Fibroblast of skin of abdomen (primary cell): ENCODE data around the gene CERK.

Experiments used
- DNase-seq: peaks from one replicate; pipeline ENCODE4 v3.0.0-alpha.2; 2013

Gene CERK

DNA sequence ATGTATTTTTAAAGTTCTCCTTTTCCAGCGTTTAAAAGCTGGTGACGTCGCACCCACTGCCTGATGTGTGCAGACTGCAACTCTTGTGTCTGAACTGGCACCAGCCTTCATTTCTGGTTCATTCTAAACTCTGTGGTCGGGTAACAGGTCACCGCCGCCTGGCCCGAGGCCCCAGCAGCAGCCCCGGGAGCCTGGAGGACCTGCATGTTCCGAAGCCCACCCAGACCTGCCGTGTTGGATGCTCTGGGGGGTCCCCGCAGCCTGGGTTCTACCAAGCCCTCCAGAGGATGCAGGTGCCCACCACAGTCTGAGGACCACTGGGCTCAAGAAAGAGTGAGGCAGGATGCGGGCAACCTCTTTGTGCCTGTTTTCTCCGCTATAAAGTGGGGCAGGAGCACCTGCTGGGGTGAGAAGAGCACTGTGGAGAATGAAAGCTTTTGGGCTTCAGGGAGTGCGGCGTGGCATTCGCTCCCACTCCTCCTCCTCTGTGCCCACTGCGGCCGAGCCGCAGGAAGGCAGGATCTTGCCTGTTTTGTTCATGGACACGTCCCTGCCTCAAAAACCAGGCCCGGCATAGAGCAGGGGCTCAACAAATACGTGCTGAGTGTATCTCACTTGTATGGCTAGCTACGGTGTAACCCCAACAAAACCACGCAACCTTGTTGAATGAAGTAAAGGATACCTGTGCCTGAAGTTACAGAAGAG is 40.1 kb downstream of the CERK start:
- no peak for DNase-seq

DNA sequence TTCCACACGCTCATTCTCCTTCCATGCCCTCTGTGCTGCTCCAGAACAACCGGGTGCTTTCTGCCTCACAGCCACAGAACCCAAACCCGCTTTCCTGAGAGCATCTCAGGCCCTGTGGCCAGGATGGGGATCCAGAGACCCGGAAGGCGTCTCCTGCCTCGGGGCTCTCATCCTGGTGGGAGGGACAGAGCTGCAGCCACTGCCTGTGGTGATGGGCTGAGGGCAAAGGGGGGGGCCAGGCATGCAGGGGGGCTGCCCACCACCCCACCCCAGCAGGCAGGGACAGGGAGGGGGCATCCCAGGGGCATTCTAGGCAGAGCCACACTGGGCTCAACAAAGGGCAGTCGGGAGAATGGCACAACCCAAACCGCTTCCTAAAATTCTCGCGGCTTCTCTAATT is 41.4 kb downstream of the CERK start:
- no peak for DNase-seq

DNA sequence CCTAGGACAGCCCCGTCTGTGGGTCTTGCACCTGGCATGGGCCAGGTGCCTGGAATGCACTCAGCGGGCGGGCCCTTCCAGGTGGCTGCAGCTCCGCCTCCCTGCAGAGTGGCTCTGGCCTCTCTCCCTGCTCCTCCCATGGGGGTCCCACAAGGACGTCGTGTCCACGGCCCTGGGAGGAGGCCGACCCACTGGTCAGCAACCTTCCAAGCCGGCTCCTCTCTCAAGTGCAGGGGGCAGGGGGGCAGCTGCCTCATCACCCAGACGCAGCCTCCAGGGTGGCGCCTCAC is 41.9 kb downstream of the CERK start:
- DNase-seq: no peak

DNA sequence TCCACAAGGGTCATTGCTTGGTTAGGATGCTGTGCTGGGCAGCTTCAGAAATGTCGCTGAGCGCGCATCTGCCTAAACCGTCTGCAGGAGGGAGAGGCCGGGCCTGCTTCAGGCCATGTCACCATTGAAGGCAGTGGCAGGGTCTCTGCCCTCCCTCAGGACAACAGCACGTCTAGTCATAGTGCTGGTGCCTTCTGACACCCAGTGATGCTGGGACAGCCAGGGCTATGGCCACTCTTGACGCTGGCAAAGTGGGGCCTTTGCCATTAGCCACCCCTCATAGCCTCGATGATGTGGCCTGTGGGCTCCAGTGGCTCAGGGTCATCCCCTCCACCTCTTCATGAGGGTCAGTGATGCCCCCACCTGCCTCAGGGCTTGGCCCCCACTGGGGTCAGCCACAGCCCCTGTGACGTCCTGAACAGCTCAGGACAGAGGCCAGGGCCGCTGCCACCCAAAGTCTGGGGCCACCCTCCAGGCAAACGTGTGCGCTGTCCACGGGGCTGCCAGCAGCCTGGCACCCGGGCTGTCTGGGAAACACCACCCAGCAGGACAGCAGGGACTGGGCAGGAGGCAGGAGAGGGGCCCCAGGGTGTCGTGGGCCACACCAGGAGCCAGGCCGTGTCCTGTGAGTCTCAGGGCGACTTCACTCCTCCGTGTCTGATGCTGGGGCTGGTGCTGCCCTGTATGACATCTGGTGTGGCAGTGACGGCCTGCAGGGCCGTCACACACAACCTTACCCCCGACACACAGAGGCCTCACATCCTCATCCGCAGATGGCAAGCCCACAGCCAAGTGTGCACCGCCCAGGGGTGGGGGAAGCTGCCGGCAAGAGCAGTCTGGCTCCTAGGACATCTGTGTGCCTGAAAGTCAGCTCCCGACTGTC is 42.5 kb downstream of the CERK start:
- DNase-seq: no peak

DNA sequence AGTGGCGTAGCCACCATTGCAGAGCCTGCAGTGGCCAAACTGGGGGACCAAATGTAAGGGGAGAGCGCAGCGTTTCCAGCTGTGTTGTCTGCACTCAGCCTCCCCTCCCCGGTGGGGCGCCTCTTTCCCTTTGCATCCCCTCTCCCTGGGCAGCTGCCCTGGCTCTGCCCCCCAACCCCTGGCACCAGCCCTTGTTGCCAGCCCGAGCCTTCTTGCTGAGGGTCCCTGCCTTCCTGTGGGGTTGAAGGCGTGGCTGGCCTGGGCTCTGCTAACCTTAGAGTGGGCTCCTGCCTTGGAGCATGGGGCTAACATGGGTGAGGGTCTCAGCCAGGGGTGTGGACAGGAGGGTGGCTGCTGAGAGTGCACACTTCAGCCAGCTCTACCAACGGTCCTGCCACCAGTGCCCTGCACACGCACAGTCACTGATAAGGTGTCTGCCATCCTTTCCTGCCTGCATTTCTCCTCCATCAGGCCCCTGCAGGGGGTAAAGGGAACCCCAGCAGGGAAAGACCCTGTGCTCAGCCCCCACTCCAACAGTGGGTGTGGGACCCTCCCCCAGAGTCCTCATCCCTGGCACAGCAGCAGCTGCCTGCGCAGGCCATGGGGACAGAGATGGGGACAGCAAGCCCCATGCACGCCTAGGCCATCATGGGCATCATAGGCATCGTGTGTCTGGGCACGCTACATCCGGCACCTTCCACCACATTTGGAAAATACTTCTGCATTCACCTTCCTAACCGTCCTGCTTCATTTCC is 43.5 kb downstream of the CERK start:
- no peak for DNase-seq

DNA sequence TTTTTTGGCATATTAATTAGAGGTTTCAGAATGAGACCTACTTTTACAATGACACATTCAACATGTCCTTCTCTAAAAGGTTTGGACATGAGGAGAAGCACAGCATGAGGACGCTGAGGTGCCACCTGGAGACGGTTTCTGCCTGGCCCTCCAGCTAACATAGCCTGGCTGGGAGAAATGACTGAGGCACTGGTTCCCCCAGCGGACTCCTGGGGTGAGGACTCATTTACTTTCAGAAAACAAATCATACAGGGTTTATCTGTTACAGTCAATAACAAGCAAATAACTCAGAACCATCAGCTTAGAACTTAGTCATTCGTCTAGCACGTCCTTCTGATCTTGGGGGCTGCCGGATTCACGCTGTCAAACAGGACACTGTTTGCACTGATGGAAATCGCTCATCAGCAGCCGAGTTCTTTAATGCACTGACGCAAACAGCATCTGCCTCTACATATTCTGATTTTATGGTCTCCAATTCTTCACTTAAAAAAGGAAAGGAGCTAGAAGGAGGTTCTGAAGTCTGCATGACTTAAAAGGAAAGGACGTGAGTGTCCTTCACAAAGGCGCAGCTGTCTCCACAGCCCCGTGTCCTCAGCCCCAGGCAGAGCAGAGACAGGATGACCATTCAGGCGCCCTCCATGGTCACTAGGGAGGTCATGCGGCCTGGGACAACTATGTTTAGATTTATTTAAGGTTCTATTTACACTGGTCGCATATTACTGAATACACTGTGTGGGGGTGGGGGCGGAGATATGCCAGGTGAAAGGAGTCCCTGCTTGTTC is 44.2 kb downstream of the CERK start:
- DNase-seq: no peak

DNA sequence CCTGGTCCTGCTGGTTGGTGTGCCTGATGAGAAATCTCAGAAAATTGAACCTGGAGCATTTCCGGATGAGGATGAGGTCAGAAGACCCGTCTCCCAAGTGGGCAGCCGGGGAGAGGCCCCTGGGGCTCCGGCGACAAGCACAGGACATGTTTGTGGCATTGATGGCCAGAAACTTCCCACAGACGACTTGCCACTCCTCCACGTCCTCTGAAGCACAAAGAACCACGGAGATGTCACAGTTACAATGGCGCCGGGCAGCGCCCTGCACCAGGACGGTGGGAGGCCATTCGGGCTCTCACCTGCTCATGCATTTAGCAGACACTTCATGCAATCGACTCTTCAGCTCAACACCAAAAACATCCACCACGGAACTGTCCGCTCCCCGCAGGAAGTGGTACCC is 46.5 kb downstream of the CERK start:
- DNase-seq: no peak

DNA sequence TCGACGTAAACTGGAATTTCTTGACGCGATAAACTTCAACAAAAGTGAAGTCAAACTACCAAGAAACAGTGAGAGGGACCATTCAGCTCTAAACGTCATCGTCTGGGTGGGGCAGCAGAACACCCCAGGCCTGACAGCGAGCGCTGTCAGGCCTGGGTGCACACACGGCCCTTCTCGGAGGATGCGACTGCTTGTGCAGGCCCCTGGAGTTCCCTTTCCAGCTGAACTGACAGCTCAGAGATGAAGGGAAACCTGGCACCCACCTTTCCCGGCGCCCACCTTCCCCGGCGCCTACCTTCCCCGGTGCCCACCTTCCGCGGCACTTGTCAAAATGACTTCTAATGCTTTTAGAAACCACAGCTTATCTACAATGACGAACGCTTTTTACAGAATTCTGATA is 47.9 kb downstream of the CERK start:
- no peak for DNase-seq

DNA sequence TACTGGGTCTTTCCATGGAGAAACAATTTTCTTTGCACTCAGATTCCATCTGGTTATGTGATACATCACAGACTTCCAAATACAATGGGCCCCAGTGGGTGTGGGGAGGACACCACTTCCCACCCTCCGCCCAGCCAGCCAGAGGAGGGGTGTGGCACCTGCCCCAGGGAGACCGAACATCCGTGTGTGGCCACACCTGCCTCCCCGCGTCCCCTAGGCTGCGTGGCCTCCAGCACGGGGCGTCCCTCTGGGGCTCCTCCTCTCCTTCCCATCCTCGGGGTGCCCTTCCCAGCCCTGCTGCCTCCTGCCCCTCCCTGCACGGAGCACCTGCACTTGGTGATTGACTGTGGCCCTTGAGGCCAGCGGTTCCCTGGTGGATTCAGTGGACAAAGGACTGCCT is 49.1 kb downstream of the CERK start:
- no peak for DNase-seq

DNA sequence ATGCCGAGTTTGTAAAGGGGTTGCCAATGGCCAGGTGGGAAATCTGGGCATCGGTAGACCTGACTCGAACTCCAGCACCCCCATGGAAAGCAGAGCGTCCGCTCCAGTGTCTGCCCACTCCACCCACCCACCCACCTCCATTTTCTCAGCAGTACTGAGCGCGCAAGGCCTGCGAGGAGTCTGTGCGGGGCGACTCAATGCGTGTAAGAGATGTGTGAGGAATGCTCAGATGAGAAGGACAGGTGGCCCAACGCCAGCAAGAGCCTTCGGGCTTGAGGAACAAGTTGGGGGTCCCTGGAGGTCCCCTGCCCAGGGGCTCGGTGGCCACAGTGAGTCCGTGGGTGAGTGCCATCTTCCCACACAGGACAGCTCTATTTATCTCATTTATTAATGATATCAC is 50.6 kb downstream of the CERK start:
- no peak for DNase-seq

DNA sequence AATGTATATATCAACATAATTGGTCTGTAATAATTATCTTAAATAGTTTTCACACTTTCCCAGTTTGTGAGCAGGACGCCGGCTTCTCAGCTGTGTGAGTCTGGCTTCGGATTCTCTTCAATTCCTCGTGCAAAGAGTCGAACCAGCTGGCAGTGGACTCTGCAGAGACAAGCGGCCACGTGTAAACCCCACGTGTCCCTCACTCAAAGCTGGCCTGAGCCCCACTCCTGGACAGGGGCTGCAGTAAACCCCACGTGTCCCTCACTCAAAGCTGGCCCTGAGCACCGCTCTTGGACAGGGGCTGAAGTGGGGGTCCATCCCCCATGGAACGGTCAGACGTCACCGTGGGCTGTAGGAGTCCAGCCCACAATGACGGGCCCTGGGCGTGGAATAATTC is 51.0 kb downstream of the CERK start:
- DNase-seq: no peak

DNA sequence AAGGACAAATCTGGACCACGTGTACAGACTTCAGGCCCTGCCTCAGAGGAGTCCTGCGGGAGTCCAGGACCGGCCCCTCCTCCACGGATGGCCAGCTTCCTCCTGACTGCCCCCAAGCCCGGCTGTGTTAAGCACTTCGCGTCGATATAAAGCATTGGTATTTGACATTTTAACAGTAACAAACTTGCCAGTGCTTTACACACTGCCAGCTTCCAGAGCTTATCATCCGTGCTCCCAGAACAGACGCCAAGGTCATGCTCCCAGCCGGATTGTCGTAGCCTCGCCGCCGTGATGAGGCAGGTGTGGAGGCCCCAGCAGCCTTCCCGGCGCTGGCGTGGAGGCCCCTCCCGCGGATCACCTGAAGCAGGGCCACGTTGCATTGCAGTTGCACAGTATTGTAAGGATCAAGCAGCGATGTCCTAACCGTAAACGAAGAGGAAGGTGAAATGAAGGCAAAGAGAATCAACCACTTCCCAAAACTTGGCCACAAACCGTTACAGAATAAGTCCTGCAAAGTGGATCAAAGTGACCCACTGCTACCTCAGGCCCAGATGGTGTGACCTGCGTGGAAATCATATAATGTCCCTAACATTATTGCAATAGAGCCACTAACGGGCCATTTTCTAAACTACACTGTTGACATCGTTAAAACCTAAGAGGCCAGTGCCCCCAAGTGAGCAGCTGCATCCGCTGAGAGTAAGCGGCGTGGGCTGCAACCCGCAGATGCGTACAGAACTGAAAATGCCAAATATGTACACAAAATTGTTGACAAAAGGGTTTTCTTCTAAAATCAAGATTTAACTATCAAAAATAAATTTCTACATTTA is 51.6 kb downstream of the CERK start:
- DNase-seq: no peak

DNA sequence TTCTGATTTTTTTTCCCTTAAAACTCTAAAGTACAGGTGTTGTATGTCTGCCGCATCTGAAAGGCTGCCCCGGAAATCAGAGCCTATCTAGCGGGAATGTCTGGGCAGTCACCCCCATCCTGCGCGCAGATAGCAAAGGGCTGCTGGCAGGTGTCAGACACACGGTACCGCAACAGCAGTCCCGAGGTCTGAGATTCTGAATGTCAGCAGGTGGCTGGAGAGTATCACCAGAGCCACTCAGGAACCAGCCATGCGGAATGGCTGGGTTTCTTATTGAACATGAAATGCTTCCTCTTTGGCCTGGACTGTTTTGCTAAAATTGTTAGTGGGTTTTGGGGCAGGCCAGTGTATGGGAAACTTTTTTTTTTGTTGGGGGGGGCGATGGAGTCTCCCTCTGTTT is 53.3 kb downstream of the CERK start:
- DNase-seq: no peak

DNA sequence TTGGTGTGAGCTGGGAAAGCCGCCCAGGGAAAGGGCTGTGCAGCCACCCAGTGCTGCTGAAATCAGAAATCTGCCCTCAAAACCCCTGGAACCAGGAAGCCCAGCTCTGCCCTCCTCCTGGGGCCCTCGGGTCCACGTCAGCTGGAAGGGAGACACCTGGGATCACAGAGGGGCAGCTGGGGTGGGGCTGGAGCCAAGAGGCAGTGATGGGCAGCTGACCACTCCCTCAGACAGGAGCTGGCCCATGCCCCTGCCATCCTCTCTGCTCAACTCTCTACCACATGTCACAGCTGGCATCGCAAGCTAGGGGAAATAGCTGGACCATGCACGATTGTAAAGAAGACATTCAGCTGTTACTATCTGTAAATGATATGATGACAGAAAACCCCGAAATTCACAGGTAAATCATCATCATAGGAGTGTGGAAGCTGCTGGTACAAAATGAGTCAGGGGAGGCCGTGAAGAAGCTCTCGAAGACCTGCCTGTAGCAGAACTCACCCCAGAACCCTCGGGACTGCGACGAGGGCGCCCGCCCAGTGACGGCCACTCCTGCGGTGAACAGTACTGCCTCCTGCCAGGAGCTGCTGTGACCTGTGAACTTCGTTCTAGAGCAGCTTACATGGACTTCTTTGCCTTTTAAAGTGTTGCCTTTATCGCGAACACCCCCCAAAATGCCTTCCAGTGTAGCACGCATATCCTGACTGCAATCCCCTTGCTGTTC is 55.9 kb downstream of the CERK start:
- no peak for DNase-seq

DNA sequence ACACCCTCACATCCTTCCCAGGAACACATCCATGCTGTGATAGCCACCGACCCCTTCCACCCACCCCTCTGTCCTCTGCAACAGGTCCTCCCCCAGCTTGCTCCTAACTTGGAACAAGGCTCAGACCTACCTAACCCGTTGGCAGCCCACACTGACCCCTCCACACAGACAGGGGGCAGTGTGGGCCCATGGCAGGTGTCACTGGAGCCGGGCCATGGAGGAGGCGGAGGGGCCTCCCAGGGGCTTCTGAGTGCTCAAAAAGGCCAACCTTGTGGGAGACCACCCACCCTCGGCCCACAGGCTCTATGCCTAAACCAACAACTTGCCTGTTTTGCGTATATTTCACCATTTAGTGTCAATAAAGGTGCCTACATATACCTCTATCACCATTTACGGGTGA is 57.0 kb downstream of the CERK start:
- no peak for DNase-seq

DNA sequence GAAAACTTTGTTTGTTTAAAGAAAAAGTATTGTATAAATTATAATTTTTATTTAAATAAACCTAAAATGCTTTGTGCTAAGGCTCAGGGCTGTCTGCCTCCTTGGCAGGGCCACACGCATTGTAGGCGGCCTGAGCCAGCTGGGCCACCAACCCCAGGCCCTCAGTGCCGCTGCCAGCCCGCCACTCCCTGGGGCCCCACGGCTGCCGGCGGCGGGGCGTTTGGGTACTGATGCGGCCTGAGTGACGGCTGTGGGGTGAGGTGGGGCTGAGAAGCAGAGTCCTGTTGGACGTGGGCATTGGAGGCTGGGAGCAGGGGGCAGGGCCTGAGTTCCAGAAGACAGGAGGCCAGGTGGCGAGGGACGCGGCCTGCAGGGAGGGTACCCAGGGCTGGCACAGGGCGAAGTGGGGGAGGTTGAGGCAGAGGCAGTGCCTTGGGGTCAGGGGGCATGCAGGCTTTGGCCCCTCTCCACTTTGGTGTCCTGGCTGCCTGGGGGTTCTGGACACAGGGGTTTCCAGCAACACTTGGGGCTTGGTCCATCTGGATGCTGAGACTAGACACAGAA is 58.3 kb downstream of the CERK start:
- no peak for DNase-seq

DNA sequence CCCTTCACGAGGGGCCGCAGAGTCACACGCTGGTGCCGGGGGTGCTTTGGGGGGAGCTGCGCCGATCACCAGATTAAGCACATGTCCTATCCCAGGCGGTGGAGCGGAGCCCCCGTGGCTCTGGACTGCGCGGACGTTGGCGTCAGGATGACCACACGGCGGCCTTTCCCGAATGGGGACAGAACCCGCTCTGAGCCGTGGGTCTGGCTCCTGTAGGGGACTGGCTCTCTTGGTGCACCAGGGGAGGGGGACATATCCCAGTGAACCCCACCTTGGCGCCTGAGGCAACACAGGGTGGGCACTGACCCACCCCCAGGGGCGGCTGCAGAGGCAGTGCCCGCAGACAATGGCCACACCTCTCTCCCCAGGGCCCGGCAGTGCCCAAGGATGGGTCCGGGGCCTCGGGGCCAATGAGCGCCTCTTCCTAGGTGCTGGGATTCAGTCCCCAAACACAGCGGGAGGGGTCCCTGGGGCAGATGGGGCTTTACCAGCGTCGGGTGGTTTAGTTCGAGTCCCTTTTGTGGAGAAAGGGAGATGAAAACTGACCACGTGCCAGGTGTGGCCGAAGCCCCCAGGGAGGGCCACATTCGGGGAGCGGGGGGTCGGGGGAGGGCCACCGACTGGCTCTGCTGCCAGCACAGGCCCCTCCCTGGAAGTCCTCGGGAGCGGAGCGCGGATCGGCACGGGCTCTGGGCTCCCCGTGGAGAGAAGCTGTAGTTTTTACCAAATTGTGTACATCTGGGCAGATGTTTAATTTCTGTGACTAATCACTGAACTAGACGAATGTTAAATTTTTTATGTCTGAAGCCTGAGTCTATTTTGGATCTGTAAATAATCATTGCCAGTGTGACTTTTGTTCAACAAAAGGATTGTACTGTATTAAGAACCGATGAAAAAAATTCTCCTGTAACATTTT is 59.0 kb downstream of the CERK start:
- peak; percentile 35 for DNase-seq

DNA sequence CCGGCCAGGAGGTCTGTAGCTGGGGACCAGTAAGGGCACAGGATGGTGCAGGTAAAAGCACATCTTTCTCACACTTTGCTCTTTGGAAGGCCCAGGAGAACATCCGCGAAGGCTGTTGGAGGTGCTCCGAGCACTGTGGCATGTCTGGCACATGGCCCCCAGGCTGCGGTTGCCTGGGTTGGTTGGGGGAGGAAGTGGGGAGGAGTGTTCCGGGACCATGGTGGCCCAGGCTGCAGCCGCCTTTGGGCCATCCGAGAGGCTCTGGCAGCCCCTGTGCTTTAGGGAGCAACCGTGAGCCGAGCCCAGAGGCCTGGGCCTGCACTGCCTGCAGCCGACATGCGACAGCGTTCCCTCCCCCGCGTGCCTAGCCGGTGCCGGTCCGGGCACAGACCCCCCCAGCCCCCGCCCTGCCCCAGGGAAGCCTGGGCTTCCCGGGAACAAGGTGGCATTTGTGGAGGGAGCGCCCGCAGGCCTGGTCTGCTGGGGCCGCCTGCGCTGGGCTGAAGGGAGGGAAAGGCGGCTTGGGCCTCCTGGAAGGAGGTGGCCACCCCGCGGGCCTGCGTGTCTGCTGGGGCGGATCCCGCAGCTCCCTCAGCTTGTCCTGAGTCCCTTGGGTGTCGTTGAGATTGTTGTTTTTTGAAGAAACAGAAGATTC is 59.9 kb downstream of the CERK start:
- no peak for DNase-seq

DNA sequence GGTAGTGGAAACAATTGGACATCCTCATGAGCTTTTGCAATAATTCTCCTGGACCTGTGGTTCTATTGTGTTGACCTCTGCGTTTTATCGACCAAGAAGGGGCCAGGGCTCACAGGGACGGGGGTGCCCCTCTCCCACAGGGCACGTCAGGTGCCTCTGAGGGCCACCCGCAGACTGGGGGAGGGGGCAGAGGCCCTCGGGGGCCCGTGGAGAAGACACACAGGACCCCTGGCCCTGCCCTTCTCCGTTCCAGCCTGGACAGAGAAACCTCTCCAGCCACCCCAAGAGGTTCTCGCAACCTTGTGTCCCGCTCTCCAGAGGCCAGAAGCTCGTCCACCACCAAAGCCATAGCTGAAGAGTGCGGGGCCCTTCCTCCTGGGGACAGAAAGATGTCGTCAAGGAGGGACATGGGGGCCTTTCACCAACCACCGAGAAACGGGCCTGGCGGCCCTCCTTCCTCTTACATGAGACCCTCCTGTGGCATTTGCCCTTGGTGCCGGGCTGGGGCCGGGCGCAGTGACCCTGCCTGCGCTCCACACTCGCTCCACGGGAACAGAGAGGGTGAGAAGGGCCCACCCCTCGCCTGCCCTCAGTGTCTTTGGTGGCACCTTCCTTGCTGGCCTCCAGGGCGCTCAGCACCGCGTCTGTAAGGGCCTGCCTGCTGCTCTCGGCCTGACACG is 60.6 kb downstream of the CERK start:
- no peak for DNase-seq
